Astrocyte of the spinal cord (primary cell): ENCODE data around the gene IFNG-AS1.

ENCODE experiments used
- DNase-seq: peaks from one replicate; pipeline ENCODE4 v3.0.0; 2011; ENCODE audit warnings: low read depth, low spot score
- H3K4me3 ChIP-seq: 2 replicates; pipeline ENCODE4 v1.5.1; 2011; ENCODE audit warnings: low read depth, mild to moderate bottlenecking, low read length, moderate library complexity
- CTCF ChIP-seq: IDR thresholded peaks from 2 replicates; pipeline ENCODE4 v1.5.1; 2012; ENCODE audit warnings: low read depth, mild to moderate bottlenecking, low read length, inconsistent platforms
- in situ Hi-C: cut with HindIII; loops from 2 replicates; pipeline ENCODE4 v1.10.0; 2017; ENCODE audit warnings: low sequenced_read_pairs

The IFNG-AS1 gene

GRCh38 chr12:68063900-68064590 is 74.8 kb downstream of the IFNG-AS1 start:
- H3K4me3 ChIP-seq, result no peak overlapping the region
- DNase-seq, result no peak
- TF ChIP-seq CTCF, result no peak
- in situ Hi-C loops, result no loop called here

GRCh38 chr12:68065163-68065562 is 75.9 kb downstream of the IFNG-AS1 start:
- no peak for DNase-seq
- TF ChIP-seq CTCF, result no peak
- in situ Hi-C loops, result no loop called here

GRCh38 chr12:68065687-68066086 is 76.4 kb downstream of the IFNG-AS1 start:
- TF ChIP-seq CTCF, result no peak
- no peak for DNase-seq
- in situ Hi-C loops, result no loop called here
- no peak overlapping the region for H3K4me3 ChIP-seq

More at GRCh38 chr12:68065163-68065562, 75.9 kb downstream of the IFNG-AS1 start:
- no peak overlapping the region for H3K4me3 ChIP-seq

GRCh38 chr12:68067762-68068376 is 78.6 kb downstream of the IFNG-AS1 start:
- no peak overlapping the region for H3K4me3 ChIP-seq

GRCh38 chr12:68069275-68069674 is 80.0 kb downstream of the IFNG-AS1 start:
- in situ Hi-C loops, result no loop called here
- DNase-seq, result no peak
- no peak for TF ChIP-seq CTCF
- H3K4me3 ChIP-seq, result no peak overlapping the region

More at GRCh38 chr12:68067762-68068376, 78.6 kb downstream of the IFNG-AS1 start:
- in situ Hi-C loops, result no loop called here
- peak; percentile 45 for TF ChIP-seq CTCF
- DNase-seq, result no peak
